Measurements from ENCODE around the gene FAM13A.

GRCh38 chr4:88788424-88788823, 268.6 kb downstream of the FAM13A start:
- TF ChIP-seq CTCF (IDR thresholded peaks at IDR 0.05; ENCODE audit: poor library complexity, severe bottlenecking) (no peak), EZH2 (IDR thresholded peaks at IDR 0.05; ENCODE audit: borderline replicate concordance, insufficient read depth, low read length, poor library complexity, severe bottlenecking) (no peak), POLR2AphosphoS5 (IDR thresholded peaks at IDR 0.05) (no peak), TAF1 (IDR thresholded peaks at IDR 0.05; ENCODE audit: low read depth) (no peak), SMC3 (conservative IDR thresholded peaks at IDR 0.05; ENCODE audit: poor library complexity) (no peak), EP300 (conservative IDR thresholded peaks at IDR 0.05; ENCODE audit: poor library complexity, severe bottlenecking) (no peak), MXI1 (conservative IDR thresholded peaks at IDR 0.05; ENCODE audit: poor library complexity, severe bottlenecking) (no peak)
